ENCODE data around the gene ADGRB2.

ADGRB2 gene

DNA sequence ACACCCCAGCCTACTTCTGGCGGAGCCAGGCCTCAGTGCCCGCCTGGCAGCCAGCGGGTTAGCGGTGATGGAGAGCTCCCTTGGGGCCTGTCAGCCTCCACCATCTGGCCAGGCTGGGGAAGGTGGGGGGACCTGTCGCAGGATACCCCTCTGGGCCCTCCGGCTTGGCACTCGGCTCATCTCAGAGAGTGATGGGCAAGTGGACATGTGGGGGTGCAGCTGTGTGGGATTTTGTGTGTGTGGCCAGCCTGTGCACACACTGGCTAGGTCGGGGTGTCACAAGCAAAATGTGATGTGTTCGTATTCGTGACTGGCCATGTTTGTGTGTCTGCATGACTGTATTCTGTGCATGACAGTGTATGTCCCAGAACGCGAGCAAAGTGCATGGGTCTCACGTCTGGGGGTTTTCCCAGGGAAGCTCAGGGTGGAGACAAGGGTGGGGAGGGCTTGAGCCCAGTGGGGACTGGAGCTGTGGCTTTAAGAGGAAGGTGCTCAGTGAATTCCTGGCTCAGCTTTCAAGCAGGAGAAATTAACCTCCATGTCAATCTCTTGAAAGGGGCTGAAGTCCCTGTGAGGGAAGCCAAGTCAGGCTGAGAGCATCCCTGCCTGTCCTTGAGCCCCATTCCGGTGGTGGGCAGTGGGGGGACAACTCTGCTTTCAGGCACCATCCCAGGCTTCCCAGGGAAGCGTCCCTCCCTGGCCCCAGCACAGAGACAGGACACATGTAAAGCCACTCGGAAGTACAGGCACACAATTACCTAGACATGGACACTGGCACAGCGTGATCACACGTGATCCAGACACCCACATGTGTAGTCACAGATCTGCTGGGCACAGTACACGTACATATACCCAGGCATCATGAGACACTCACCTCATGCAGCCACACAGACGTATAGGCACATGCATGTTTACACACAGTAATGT is 21.1 kb upstream of the ADGRB2 start (continued):
- TF ChIP-seq, protein P1, sequence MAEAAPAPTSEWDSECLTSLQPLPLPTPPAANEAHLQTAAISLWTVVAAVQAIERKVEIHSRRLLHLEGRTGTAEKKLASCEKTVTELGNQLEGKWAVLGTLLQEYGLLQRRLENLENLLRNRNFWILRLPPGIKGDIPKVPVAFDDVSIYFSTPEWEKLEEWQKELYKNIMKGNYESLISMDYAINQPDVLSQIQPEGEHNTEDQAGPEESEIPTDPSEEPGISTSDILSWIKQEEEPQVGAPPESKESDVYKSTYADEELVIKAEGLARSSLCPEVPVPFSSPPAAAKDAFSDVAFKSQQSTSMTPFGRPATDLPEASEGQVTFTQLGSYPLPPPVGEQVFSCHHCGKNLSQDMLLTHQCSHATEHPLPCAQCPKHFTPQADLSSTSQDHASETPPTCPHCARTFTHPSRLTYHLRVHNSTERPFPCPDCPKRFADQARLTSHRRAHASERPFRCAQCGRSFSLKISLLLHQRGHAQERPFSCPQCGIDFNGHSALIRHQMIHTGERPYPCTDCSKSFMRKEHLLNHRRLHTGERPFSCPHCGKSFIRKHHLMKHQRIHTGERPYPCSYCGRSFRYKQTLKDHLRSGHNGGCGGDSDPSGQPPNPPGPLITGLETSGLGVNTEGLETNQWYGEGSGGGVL (tag by site-specific recombination; IDR thresholded peaks at IDR 0.05) = no peak

DNA sequence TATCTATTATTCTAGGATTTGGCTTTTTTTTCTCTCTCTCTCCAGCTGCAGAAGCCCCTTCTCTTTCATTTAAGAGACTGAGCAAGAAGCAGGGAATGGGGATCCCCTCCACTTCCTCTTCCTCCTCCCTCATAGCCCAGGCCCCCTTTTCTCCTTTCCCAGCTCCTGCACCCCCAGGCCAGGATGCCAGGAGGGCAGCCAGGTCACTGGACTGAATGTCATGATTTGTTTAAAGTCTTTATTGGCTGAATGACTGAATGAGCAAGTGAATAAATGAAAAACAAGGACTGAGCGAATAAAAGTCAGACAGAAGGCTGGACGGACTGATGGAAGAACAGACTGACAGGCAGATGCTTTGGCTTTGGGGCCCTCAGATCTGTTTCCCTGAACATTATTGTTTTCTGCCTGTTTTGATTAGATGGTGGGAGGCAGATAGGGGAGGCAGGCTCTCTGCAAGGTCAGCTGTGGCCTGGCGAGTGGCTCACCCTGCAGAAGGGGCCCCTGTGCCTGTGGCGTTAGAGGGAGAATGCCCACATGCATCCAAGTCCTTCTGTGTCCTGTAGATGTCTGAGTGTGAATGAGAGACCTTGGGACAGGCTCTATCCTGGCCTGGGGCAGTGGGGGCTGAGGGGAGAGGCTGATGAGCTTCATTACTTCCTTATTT is 20.3 kb upstream of the ADGRB2 start:
- Histone ChIP-seq H3K27ac (ENCODE audit: extremely low read depth, low read depth, low read length) (no peak overlapping the region), H3K4me3 (ENCODE audit: low read depth, low read length) (no peak overlapping the region), H3K36me3 (ENCODE audit: control insufficient read depth in 2 of 2, insufficient read depth in 1 of 2, low read length in 2 of 2) (no peaks in the 10 kb centered on the region), H3K4me1 (ENCODE audit: control insufficient read depth, insufficient read depth, low read length) (no peaks in the 10 kb centered on the region; the same call in 1 of the 2 replicates), H3K9me3 (ENCODE audit: control insufficient read depth, insufficient read depth, low read depth, low read length) (no peaks in the 10 kb centered on the region)
- ChIA-PET POLR2A (interaction anchor here (1.4 kb wide), 1 partner anchor 36 kb away, joined by 3 read pairs; no protein-coding TSS in a partner anchor), CTCF (interaction anchor here (1.2 kb wide), 1 partner anchor 120 kb away, joined by 3 read pairs; no protein-coding TSS in a partner anchor)
- TF ChIP-seq ZNF221 (tag by site-specific recombination; IDR thresholded peaks at IDR 0.05; ENCODE audit: borderline replicate concordance) = no peak
- no peak for TF ChIP-seq ZNF843 (tag by site-specific recombination; IDR thresholded peaks at IDR 0.05)
- TF ChIP-seq ZNF394 (tag by site-specific recombination; IDR thresholded peaks at IDR 0.05; ENCODE audit: borderline replicate concordance) = no peak
- TF ChIP-seq ZNF16 (tag by site-specific recombination; IDR thresholded peaks at IDR 0.05; ENCODE audit: low read depth) = no peak
- no peak for TF ChIP-seq ZNF335 (tag by site-specific recombination; conservative IDR thresholded peaks at IDR 0.05)
- no peak for TF ChIP-seq ZIC2 (tag by site-specific recombination; IDR thresholded peaks at IDR 0.05)
- TF ChIP-seq, protein P2, sequence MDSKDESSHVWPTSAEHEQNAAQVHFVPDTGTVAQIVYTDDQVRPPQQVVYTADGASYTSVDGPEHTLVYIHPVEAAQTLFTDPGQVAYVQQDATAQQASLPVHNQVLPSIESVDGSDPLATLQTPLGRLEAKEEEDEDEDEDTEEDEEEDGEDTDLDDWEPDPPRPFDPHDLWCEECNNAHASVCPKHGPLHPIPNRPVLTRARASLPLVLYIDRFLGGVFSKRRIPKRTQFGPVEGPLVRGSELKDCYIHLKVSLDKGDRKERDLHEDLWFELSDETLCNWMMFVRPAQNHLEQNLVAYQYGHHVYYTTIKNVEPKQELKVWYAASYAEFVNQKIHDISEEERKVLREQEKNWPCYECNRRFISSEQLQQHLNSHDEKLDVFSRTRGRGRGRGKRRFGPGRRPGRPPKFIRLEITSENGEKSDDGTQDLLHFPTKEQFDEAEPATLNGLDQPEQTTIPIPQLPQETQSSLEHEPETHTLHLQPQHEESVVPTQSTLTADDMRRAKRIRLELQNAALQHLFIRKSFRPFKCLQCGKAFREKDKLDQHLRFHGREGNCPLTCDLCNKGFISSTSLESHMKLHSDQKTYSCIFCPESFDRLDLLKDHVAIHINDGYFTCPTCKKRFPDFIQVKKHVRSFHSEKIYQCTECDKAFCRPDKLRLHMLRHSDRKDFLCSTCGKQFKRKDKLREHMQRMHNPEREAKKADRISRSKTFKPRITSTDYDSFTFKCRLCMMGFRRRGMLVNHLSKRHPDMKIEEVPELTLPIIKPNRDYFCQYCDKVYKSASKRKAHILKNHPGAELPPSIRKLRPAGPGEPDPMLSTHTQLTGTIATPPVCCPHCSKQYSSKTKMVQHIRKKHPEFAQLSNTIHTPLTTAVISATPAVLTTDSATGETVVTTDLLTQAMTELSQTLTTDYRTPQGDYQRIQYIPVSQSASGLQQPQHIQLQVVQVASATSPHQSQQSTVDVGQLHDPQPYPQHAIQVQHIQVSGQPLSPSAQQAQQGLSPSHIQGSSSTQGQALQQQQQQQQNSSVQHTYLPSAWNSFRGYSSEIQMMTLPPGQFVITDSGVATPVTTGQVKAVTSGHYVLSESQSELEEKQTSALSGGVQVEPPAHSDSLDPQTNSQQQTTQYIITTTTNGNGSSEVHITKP (tag by site-specific recombination; IDR thresholded peaks at IDR 0.05) = no peak
- TF ChIP-seq, protein P3, sequence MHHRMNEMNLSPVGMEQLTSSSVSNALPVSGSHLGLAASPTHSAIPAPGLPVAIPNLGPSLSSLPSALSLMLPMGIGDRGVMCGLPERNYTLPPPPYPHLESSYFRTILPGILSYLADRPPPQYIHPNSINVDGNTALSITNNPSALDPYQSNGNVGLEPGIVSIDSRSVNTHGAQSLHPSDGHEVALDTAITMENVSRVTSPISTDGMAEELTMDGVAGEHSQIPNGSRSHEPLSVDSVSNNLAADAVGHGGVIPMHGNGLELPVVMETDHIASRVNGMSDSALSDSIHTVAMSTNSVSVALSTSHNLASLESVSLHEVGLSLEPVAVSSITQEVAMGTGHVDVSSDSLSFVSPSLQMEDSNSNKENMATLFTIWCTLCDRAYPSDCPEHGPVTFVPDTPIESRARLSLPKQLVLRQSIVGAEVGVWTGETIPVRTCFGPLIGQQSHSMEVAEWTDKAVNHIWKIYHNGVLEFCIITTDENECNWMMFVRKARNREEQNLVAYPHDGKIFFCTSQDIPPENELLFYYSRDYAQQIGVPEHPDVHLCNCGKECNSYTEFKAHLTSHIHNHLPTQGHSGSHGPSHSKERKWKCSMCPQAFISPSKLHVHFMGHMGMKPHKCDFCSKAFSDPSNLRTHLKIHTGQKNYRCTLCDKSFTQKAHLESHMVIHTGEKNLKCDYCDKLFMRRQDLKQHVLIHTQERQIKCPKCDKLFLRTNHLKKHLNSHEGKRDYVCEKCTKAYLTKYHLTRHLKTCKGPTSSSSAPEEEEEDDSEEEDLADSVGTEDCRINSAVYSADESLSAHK (tag by site-specific recombination; IDR thresholded peaks at IDR 0.05) = no peak
- TF ChIP-seq EGR2 (tag by site-specific recombination; IDR thresholded peaks at IDR 0.05; ENCODE audit: low read depth) = no peak
- TF ChIP-seq SCRT1 (tag by site-specific recombination; IDR thresholded peaks at IDR 0.05; ENCODE audit: borderline replicate concordance) = no peak
- no peak for TF ChIP-seq ZNF560 (tag by site-specific recombination; IDR thresholded peaks at IDR 0.05; ENCODE audit: borderline replicate concordance)
- no peak for TF ChIP-seq YY2 (tag by site-specific recombination; IDR thresholded peaks at IDR 0.05)
- TF ChIP-seq, protein P4, sequence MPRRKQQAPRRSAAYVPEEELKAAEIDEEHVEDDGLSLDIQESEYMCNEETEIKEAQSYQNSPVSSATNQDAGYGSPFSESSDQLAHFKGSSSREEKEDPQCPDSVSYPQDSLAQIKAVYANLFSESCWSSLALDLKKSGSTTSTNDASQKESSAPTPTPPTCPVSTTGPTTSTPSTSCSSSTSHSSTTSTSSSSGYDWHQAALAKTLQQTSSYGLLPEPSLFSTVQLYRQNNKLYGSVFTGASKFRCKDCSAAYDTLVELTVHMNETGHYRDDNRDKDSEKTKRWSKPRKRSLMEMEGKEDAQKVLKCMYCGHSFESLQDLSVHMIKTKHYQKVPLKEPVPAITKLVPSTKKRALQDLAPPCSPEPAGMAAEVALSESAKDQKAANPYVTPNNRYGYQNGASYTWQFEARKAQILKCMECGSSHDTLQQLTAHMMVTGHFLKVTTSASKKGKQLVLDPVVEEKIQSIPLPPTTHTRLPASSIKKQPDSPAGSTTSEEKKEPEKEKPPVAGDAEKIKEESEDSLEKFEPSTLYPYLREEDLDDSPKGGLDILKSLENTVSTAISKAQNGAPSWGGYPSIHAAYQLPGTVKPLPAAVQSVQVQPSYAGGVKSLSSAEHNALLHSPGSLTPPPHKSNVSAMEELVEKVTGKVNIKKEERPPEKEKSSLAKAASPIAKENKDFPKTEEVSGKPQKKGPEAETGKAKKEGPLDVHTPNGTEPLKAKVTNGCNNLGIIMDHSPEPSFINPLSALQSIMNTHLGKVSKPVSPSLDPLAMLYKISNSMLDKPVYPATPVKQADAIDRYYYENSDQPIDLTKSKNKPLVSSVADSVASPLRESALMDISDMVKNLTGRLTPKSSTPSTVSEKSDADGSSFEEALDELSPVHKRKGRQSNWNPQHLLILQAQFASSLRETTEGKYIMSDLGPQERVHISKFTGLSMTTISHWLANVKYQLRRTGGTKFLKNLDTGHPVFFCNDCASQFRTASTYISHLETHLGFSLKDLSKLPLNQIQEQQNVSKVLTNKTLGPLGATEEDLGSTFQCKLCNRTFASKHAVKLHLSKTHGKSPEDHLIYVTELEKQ (tag by site-specific recombination; IDR thresholded peaks at IDR 0.05; ENCODE audit: borderline replicate concordance) = no peak
- TF ChIP-seq ZBTB21 (tag by site-specific recombination; IDR thresholded peaks at IDR 0.05) = no peak
- TF ChIP-seq, protein P5, sequence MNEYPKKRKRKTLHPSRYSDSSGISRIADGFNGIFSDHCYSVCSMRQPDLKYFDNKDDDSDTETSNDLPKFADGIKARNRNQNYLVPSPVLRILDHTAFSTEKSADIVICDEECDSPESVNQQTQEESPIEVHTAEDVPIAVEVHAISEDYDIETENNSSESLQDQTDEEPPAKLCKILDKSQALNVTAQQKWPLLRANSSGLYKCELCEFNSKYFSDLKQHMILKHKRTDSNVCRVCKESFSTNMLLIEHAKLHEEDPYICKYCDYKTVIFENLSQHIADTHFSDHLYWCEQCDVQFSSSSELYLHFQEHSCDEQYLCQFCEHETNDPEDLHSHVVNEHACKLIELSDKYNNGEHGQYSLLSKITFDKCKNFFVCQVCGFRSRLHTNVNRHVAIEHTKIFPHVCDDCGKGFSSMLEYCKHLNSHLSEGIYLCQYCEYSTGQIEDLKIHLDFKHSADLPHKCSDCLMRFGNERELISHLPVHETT (tag by site-specific recombination; IDR thresholded peaks at IDR 0.05) = no peak
- TF ChIP-seq ZNF610 (tag by site-specific recombination; IDR thresholded peaks at IDR 0.05; ENCODE audit: borderline replicate concordance) = no peak
- no peak for TF ChIP-seq ZNF514 (tag by site-specific recombination; IDR thresholded peaks at IDR 0.05)
- TF ChIP-seq ZSCAN23 (tag by site-specific recombination; IDR thresholded peaks at IDR 0.05) = no peak
- no peak for TF ChIP-seq ZFP69B (tag by site-specific recombination; IDR thresholded peaks at IDR 0.05)
- TF ChIP-seq ZNF423 (tag by site-specific recombination; IDR thresholded peaks at IDR 0.05) = no peak
